ENCODE results near the gene MTAP. TPM values are rescaled to one million over a fixed set of nuclear protein-coding genes. Genes with fewer than 3 reads are reported as not detected.

Gene MTAP
- total RNA-seq, 4 donors from 2014 or later, result 23.2 to 31.4 (median 29.1) TPM

DNA sequence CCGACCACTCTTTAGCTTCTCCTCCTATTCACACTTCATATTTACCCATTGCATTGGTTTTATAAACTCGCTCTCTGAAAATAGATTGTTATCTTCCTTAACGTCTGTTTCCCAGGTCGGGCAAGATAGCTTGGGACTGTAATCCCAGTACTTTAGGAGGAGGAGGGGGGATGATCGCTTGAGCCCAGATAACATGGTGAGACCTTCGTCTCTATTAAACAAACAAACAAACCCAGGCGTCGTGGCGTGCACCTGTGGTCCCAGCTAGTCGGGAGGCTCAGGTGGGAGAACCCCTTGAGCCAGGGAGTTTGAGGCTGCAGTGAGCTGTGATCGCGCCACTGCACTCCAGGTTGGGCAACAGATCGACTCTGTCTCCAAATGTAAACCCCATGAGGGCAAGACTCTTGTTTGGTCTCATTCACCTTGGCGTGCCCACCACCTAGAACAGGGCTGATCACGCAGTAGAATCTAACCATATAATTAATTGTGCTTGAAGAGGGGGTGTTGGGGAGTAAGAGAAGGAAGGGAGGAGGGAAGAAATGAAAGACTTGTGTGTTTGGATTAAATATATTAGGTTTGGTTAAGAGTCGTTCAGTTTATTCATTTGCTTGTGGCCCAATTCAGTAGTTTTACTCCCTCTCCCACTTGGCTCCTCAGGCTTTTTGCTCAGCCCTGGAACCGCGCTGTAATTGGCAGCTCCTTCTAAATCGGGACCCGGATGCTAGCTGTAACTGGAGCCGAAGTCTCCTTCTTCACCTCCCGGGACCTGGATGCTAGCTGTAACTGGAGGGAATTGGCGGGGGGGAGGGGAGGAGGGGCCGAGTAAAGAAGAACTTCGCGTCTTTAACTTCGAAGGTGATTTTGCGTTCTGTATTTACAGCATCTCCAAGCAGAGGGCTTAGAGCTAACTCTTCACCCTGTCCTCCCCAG, 166.8 kb downstream of the MTAP start:
- no peak for ATAC-seq
- Histone ChIP-seq H3K9me3 (peaks cover 0 to 9% (median 0%) of the 10 kb centered on the region in 3 donors), H3K4me3 (no peak overlapping the region), H3K27ac (no peak overlapping the region), H3K36me3 (no peaks in the 10 kb centered on the region), H3K4me1 (peaks cover under 1 to 56% (median 20%) of the 10 kb centered on the region in 3 donors), H3K27me3 (peaks cover 100% of the 10 kb centered on the region)
- 6 to 10% methylated on average over 17 to 21 of the region's 28 CpGs for WGBS, 2 donors (ENCODE audit: low coverage in 1 of 2)
- TF ChIP-seq EP300 (IDR thresholded peaks at IDR 0.05) (no peak), POLR2A (IDR thresholded peaks at IDR 0.05) (no peak), POLR2AphosphoS5 (IDR thresholded peaks at IDR 0.05) (no peak)
- TF ChIP-seq, protein P1, sequence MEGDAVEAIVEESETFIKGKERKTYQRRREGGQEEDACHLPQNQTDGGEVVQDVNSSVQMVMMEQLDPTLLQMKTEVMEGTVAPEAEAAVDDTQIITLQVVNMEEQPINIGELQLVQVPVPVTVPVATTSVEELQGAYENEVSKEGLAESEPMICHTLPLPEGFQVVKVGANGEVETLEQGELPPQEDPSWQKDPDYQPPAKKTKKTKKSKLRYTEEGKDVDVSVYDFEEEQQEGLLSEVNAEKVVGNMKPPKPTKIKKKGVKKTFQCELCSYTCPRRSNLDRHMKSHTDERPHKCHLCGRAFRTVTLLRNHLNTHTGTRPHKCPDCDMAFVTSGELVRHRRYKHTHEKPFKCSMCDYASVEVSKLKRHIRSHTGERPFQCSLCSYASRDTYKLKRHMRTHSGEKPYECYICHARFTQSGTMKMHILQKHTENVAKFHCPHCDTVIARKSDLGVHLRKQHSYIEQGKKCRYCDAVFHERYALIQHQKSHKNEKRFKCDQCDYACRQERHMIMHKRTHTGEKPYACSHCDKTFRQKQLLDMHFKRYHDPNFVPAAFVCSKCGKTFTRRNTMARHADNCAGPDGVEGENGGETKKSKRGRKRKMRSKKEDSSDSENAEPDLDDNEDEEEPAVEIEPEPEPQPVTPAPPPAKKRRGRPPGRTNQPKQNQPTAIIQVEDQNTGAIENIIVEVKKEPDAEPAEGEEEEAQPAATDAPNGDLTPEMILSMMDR (IDR thresholded peaks at IDR 0.05), result no peak

DNA sequence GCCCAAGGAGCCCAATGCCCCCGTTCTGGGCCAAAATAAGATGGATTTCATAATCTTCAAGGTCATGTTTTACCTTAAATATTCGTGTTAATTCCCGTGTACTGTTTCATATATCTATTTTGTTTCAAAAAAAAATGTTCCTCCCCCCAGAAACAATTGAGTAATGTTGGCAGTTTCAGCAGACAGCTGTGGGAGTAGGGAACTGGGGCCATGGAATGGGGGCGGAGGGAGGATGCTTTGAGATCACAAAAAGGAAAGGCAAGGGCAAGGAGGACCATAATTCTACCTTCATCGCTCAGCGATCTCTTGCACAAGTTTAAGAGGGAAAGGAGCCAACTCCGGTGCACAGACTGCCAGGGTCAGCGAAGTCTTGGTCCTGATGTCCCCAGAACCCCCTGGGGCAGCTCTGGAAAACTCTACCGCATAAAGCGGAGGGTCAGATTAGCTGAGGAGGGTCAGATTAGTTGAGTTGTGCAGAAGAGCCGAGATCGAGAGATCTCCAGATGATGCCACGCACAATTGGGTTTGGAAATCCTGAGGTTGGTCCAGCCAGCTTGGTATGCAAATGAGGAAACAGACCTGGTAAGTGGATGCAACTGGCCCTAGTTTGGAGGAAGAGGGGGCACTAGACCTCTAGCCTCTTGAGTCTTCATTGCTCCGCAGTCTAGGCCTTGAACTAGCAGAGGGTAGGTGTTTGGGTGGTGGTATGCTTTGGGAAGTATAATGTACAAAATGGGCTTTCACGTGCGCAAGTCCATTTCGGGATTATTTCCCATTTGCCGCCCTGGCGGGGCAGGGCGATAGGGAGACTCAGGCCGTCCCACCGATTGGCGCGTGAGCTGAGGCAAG, 167.7 kb downstream of the MTAP start:
- ATAC-seq, result no peak
- H3K9me3 ChIP-seq, result no peaks in the 10 kb centered on the region
- TF ChIP-seq POLR2AphosphoS5 (IDR thresholded peaks at IDR 0.05) (no peak), EP300 (IDR thresholded peaks at IDR 0.05) (no peak), POLR2A (IDR thresholded peaks at IDR 0.05) (no peak)
- TF ChIP-seq, protein P1 (IDR thresholded peaks at IDR 0.05), result no peak
- no peaks in the 10 kb centered on the region for H3K36me3 ChIP-seq
- H3K4me1 ChIP-seq, result peaks cover 5 to 60% (median 26%) of the 10 kb centered on the region in 3 donors
- H3K27ac ChIP-seq, result no peak overlapping the region
- H3K27me3 ChIP-seq, result peaks cover 100% of the 10 kb centered on the region
- no peak overlapping the region for H3K4me3 ChIP-seq
- WGBS, 2 donors (ENCODE audit: low coverage in 1 of 2), result 8 to 19% methylated on average over 12 of the region's 24 CpGs

DNA sequence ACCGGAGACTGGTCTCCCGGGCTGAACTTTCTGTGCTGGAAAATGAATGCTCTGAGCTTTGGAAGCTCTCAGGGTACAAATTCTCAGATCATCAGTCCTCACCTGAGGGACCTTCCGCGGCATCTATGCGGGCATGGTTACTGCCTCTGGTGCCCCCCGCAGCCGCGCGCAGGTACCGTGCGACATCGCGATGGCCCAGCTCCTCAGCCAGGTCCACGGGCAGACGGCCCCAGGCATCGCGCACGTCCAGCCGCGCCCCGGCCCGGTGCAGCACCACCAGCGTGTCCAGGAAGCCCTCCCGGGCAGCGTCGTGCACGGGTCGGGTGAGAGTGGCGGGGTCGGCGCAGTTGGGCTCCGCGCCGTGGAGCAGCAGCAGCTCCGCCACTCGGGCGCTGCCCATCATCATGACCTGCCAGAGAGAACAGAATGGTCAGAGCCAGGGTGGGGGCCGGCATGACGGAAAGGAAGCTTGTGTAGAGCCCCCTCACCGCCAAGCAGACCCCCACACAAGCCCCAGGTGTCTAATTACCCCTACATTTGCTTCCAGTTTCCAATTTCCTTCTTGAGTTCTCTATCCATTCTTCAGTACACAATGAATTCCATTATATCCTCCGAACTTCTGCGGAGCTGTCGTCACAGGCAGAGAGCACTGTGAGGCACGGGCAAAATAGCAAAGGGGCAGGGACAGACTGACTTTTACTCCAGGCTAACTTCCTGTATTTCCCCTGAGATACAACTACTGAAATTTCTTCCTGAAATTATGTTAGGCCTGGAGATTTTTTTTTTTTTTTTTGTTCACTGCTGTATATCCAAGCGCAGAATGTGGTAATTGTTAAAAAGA, 168.6 kb downstream of the MTAP start:
- Histone ChIP-seq H3K36me3 (no peaks in the 10 kb centered on the region), H3K9me3 (no peaks in the 10 kb centered on the region), H3K27me3 (peaks cover 100% of the 10 kb centered on the region), H3K4me1 (peaks cover 5 to 56% (median 20%) of the 10 kb centered on the region in 3 donors), H3K4me3 (no peak overlapping the region), H3K27ac (no peak overlapping the region)
- no peak for ATAC-seq
- TF ChIP-seq EP300 (IDR thresholded peaks at IDR 0.05) (no peak), POLR2A (IDR thresholded peaks at IDR 0.05) (no peak), POLR2AphosphoS5 (IDR thresholded peaks at IDR 0.05) (no peak)
- TF ChIP-seq, protein P1 (IDR thresholded peaks at IDR 0.05), result no peak
- WGBS, 2 donors (ENCODE audit: low coverage in 1 of 2), result 7 to 9% methylated on average over 5 to 11 of the region's 45 CpGs

DNA sequence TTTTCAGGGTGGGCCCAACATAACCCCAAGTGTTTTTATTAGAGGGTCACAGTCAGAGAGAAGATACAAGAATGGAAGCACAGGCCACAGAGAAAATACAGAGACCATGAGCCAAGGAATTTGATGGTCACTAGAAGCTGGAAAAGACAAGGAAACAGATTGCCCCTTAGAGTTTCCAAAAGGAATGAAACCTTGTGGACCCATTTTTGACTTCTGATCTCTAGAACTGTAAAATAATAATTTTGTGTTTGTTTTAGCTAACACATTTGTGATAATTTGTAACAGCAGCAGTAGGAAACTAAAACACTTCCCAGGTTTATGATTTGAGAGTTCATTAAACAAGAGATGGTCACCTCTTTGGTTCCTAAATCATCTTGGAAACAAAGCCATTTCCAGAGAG, 169.9 kb downstream of the MTAP start:
- H3K9me3 ChIP-seq, result no peaks in the 10 kb centered on the region
- ATAC-seq, result no peak
- H3K4me1 ChIP-seq, result peaks cover 5 to 52% (median 20%) of the 10 kb centered on the region in 3 donors
- no peak overlapping the region for H3K27ac ChIP-seq
- peaks cover 100% of the 10 kb centered on the region for H3K27me3 ChIP-seq
- no peak for TF ChIP-seq EP300 (IDR thresholded peaks at IDR 0.05)
- H3K36me3 ChIP-seq, result no peaks in the 10 kb centered on the region
- no peak overlapping the region for H3K4me3 ChIP-seq

DNA sequence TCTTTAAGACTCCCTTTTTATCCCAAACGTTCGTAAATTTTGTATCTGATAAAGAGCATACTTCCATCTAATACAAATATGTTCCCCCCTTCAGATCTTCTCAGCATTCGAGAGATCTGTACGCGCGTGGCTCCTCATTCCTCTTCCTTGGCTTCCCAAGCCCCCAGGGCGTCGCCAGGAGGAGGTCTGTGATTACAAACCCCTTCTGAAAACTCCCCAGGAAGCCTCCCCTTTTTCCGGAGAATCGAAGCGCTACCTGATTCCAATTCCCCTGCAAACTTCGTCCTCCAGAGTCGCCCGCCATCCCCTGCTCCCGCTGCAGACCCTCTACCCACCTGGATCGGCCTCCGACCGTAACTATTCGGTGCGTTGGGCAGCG, 171.9 kb downstream of the MTAP start:
- no peak for ATAC-seq
- TF ChIP-seq POLR2A (IDR thresholded peaks at IDR 0.05), result no peak
- TF ChIP-seq, protein P1 (IDR thresholded peaks at IDR 0.05), result no peak
- TF ChIP-seq EP300 (IDR thresholded peaks at IDR 0.05), result no peak
- no peak for TF ChIP-seq POLR2AphosphoS5 (IDR thresholded peaks at IDR 0.05)
- Histone ChIP-seq H3K4me1 (peaks cover 5 to 35% (median 15%) of the 10 kb centered on the region in 3 donors), H3K27ac (no peak overlapping the region), H3K36me3 (no peaks in the 10 kb centered on the region), H3K9me3 (no peaks in the 10 kb centered on the region), H3K4me3 (peak overlapping the region in 1 of 2 donors; percentile 49), H3K27me3 (peaks cover 100% of the 10 kb centered on the region)
- WGBS, 2 donors (ENCODE audit: low coverage in 1 of 2), result 0 to 6% methylated on average over 8 to 17 of the region's 21 CpGs
